HG02840 (cell line): ENCODE results near the gene STRA8.
A peak's percentile ranks its signal among the peaks of the same experiment; 100 is the strongest.

ENCODE experiments used
- ATAC-seq: cut with Tn5 transposase; IDR thresholded peaks from one replicate; pipeline ENCODE4 v1.9.1; 2021; ENCODE audit warnings: mild to moderate bottlenecking, moderate library complexity, moderate number of reproducible peaks; ENCODE audit not compliant: unreplicated experiment, low FRiP score

Gene STRA8

DNA sequence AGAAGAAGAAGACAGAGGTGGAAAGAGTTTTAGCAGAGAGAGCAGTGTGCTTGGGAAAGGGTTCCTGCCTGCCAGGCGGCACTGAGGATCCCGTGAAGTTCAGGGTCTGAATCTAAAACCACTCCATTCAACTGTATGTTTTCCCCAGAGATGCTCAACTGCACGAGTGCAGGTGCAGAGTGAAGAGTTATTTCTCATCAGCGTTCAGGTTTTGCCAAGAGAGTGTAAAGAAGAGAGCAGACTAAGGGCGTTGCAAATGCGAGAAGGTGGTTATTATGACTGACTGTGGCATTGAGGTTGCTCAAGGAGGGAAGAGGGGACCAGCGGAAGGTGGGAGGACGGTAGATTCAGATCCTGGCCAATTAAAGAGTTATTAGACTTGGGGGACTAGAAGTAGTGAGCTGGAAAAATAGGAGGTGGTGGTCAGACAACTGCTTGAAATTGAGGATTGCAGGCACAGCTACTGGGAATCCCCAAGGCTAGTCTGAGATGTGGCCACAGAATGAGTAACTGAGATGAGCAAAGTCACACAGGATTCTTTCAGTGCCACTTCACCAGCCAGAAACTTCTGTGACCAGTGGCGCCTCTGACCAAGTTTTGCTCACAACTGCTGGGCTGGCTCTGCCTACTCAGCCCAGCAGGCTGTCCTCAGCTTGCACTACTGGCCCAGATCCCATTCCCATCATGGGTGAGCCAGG is 29.1 kb downstream of the STRA8 start:
- ATAC-seq = no peak

- no peak for ATAC-seq
Measured at GRCh38 chr7:135263321-135263970, 29.8 kb downstream of the STRA8 start.

- no peak for ATAC-seq
Measured at GRCh38 chr7:135265637-135266036, 32.0 kb downstream of the STRA8 start.

DNA sequence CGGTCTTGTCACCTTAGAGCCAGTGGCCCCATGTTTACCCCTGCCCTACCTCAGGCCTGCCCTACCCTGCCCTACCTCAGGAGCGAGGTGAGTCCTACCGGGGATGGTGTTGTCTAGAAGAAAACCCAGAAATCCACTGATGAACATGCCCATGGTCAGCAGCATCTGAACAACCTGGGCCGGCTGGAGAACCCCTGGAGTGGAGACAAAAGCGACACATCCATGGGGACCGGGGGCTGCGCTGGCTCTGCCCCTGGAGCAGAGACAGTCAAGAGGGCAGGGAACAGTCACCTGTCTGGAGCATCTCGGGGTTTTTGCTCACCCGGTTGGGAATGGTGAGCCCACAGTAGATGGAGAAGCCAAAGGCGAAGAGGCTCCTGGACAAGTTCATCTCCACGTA is 36.3 kb downstream of the STRA8 start:
- ATAC-seq = no peak

DNA sequence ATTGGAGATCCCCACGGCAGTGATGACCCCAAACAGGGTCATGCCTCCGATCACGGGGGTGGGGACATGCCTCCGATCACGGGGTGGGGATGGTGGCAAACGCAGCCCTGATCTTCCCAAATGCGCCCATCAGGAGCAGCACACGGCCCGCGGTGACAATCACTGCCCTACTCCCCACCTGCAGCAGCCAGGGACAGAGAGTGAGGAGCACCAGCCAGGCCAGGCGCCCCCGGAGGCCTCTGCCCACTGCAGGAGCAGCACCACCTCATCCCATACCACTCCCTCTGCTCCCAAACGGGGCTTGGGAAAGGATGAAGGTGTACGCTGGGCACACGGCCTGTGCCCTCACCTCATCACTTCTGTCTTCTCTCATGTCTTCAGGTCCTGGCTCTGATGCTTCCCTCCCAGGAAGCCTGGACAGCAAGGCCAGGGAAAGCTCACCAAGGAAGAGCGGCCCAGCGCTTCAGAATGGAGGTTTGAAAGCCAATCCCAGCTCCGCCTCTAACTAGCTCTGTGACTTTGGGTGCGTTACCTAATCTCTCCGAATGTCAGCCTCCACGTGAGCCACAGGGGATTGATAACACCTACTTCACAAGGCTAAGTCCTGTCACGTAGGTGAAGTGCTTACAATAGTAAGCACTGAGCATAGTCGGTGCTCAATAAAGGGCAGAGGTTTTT is 37.1 kb downstream of the STRA8 start:
- no peak for ATAC-seq

- no peak for ATAC-seq
Measured at GRCh38 chr7:135271255-135271615, 37.6 kb downstream of the STRA8 start.

DNA sequence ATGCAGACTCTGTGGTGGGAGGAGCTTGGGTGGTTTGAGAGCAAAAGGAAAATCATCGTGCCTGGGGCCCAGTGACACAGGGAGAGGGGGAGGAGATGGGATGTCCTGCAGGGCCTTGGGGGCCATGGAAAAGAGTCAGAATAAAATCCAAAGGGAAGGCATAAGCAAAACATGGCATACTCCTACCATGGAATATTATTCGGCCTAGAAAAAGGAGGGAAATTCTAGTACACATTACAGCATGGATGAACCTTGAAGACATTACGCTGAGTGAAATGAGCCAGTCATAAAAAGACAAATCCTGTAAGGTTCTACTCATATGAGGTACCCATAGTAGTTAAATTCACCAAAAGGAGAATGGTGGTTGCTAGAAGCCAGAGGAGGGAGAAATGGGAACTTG is 38.7 kb downstream of the STRA8 start:
- ATAC-seq = no peak

- ATAC-seq = no peak
Measured at GRCh38 chr7:135273581-135273980, 39.9 kb downstream of the STRA8 start.

DNA sequence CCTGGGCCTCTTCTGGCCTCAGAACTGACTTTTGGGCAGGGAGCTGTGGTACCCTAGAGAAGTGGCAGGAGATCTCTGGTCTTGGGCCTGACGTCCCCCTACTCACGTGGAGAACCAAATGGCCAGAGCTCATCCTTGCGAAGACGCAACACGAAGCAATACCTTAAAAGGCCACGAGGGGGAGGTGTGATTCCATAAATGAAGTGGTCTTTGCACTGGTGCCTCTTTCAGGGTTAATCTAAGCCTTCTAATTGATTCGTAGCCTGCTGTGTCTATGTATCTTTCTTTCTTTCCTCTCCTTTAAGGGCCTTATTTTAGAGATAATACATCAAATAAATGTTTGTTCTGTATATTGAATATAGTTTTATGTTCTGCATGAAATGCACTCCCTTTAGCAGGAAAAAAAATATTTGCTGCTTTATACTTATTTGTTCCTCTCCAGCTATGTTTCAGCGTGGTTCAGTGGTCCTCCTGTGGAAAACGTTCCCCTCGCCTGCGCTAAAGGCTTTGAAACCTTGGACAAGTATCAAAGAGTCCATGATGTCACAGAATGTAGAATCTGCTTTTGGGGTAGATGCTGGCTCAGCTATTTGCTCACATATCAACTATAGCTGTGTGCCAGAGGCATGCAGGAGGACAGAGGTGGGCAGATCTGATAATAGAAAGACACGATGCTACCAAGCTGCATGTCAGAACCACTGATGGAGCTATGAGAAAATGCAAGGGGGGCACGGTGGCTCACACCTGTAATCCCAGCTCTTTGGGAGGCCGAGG is 41.0 kb downstream of the STRA8 start:
- no peak for ATAC-seq

DNA sequence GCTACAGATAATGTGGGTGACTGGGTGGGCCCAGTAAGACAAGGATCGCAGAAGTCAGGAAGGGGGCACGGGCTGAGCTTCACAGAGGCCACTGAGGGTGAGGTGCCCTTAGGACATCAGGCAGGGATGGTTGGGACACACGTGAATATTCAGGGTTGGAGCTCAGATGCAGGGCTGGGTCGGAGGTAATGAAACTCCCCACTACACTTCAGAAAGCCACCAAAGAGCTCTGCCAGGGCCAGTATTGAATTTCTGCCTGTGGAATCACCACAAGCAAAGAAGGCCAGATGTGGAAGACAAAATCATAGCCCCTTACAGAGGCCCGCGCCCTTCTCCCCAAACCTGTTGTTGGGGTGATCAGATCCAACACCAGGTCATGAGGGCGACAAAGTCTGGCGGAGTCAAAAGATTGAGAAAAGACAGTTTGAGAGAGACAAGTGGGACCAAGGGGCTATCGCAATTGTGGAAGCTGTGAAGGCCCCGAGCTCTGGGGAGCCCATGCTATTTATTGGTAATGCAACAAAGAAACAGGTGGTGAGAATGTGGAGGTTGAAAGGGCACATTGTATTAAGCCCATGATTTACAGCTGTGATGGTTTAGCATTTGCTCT is 42.4 kb downstream of the STRA8 start:
- no peak for ATAC-seq

GRCh38 chr7:135277161-135277560 is 43.5 kb downstream of the STRA8 start:
- ATAC-seq = no peak

DNA sequence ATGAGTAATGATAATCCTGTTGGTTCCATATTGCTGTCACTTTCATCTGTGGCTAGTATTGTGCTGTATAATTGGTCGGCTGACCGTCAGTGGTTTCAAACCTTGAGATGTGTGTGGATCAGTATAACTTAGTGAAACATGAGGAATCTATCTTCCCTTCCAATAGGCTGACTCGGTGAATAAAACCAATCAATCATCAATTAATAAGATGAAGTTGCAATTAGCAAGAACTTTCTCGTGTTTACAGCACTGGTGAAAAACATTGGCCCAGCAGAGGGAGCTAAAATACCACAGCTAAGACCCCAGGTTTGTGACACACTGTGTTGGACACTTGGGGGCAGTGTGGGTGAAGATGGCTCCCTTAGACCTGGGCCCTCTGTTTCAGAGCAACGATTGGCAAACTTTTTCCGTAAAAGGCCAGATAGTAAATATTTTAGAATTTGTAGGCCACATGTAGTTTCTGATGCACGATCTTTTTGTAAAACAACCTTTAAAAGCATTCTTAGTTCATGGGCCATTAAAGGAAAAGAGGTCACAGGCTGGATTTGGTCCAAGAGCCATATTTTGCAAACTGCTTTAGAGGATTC is 47.8 kb downstream of the STRA8 start:
- peak; percentile 79 for ATAC-seq

GRCh38 chr7:135282561-135283254 is 49.1 kb downstream of the STRA8 start:
- no peak for ATAC-seq

GRCh38 chr7:135283959-135284638 is 50.5 kb downstream of the STRA8 start:
- no peak for ATAC-seq

- ATAC-seq = no peak
Measured at GRCh38 chr7:135285547-135286233, 52.1 kb downstream of the STRA8 start.

- ATAC-seq = no peak
Measured at GRCh38 chr7:135286876-135287275, 53.2 kb downstream of the STRA8 start.

GRCh38 chr7:135290594-135290993 is 57.0 kb downstream of the STRA8 start:
- no peak for ATAC-seq

GRCh38 chr7:135291809-135292253 is 58.2 kb downstream of the STRA8 start:
- ATAC-seq = no peak
